Measurements from ENCODE around the gene CDK14.
"Not testable (repeated sequence)": the region's sequence is repeated elsewhere in the genome, so short reads cannot be mapped to it uniquely, and the experiment has no call there.

CDK14 gene

GRCh38 chr7:90717296-90718060 lies 121.4 kb downstream of the CDK14 start:
- H3K36me3 Mint-ChIP-seq (ENCODE audit: low read depth): no peaks in the 10 kb centered on the region
- H3K27ac Mint-ChIP-seq: no peak overlapping the region
- H3K27me3 Mint-ChIP-seq (ENCODE audit: low read depth): no peaks in the 10 kb centered on the region
- no peak for DNase-seq (ENCODE audit: low spot score)
- no peaks in the 10 kb centered on the region for H3K4me1 Mint-ChIP-seq (ENCODE audit: low read depth)
- H3K4me3 Mint-ChIP-seq: no peak overlapping the region
- no peaks in the 10 kb centered on the region for H3K9me3 Mint-ChIP-seq

GRCh38 chr7:90719155-90719554 lies 123.0 kb downstream of the CDK14 start:
- H3K36me3 Mint-ChIP-seq (ENCODE audit: low read depth): no peaks in the 10 kb centered on the region
- no peak overlapping the region for H3K27ac Mint-ChIP-seq
- no peak overlapping the region for H3K4me3 Mint-ChIP-seq
- no peaks in the 10 kb centered on the region for H3K9me3 Mint-ChIP-seq
- no peak for DNase-seq (ENCODE audit: low spot score)
- no peaks in the 10 kb centered on the region for H3K4me1 Mint-ChIP-seq (ENCODE audit: low read depth)
- no peaks in the 10 kb centered on the region for H3K27me3 Mint-ChIP-seq (ENCODE audit: low read depth)

GRCh38 chr7:90720984-90721760 lies 125.1 kb downstream of the CDK14 start:
- H3K36me3 Mint-ChIP-seq (ENCODE audit: low read depth): no peaks in the 10 kb centered on the region
- H3K27ac Mint-ChIP-seq: no peak overlapping the region
- no peak for DNase-seq (ENCODE audit: low spot score)
- H3K4me3 Mint-ChIP-seq: no peak overlapping the region
- no peaks in the 10 kb centered on the region for H3K27me3 Mint-ChIP-seq (ENCODE audit: low read depth)
- no peaks in the 10 kb centered on the region for H3K9me3 Mint-ChIP-seq
- H3K4me1 Mint-ChIP-seq (ENCODE audit: low read depth): no peaks in the 10 kb centered on the region

- DNase-seq (ENCODE audit: low spot score): no peak
- no peaks in the 10 kb centered on the region for H3K4me1 Mint-ChIP-seq (ENCODE audit: low read depth)
- no peak overlapping the region for H3K4me3 Mint-ChIP-seq
- no peak overlapping the region for H3K27ac Mint-ChIP-seq
- no peaks in the 10 kb centered on the region for H3K36me3 Mint-ChIP-seq (ENCODE audit: low read depth)
- no peaks in the 10 kb centered on the region for H3K9me3 Mint-ChIP-seq
- no peaks in the 10 kb centered on the region for H3K27me3 Mint-ChIP-seq (ENCODE audit: low read depth)
Observed at GRCh38 chr7:90721869-90722431, 125.8 kb downstream of the CDK14 start.

GRCh38 chr7:90723233-90723632 lies 127.1 kb downstream of the CDK14 start:
- no peak overlapping the region for H3K4me3 Mint-ChIP-seq
- no peaks in the 10 kb centered on the region for H3K9me3 Mint-ChIP-seq
- no peaks in the 10 kb centered on the region for H3K27me3 Mint-ChIP-seq (ENCODE audit: low read depth)
- no peak overlapping the region for H3K27ac Mint-ChIP-seq
- DNase-seq (ENCODE audit: low spot score): no peak
- H3K4me1 Mint-ChIP-seq (ENCODE audit: low read depth): no peaks in the 10 kb centered on the region
- no peaks in the 10 kb centered on the region for H3K36me3 Mint-ChIP-seq (ENCODE audit: low read depth)

- no peaks in the 10 kb centered on the region for H3K4me1 Mint-ChIP-seq (ENCODE audit: low read depth)
- no peaks in the 10 kb centered on the region for H3K36me3 Mint-ChIP-seq (ENCODE audit: low read depth)
- no peak overlapping the region for H3K27ac Mint-ChIP-seq
- H3K9me3 Mint-ChIP-seq: no peaks in the 10 kb centered on the region
- no peak for DNase-seq (ENCODE audit: low spot score)
- no peaks in the 10 kb centered on the region for H3K27me3 Mint-ChIP-seq (ENCODE audit: low read depth)
- no peak overlapping the region for H3K4me3 Mint-ChIP-seq
Observed at GRCh38 chr7:90723866-90724265, 127.7 kb downstream of the CDK14 start.

GRCh38 chr7:90726120-90726519 lies 130.0 kb downstream of the CDK14 start:
- DNase-seq (ENCODE audit: low spot score): no peak
- Mint-ChIP-seq H3K4me3 (no peak overlapping the region), H3K27me3 (ENCODE audit: low read depth) (no peaks in the 10 kb centered on the region), H3K36me3 (ENCODE audit: low read depth) (no peaks in the 10 kb centered on the region), H3K9me3 (peaks cover 6% of the 10 kb centered on the region), H3K27ac (no peak overlapping the region), H3K4me1 (ENCODE audit: low read depth) (no peaks in the 10 kb centered on the region)

- no peak overlapping the region for H3K27ac Mint-ChIP-seq
- no peaks in the 10 kb centered on the region for H3K4me1 Mint-ChIP-seq (ENCODE audit: low read depth)
- DNase-seq (ENCODE audit: low spot score): no peak
- no peak overlapping the region for H3K4me3 Mint-ChIP-seq
- peaks cover 8% of the 10 kb centered on the region for H3K9me3 Mint-ChIP-seq
- no peaks in the 10 kb centered on the region for H3K36me3 Mint-ChIP-seq (ENCODE audit: low read depth)
- H3K27me3 Mint-ChIP-seq (ENCODE audit: low read depth): no peaks in the 10 kb centered on the region
Observed at GRCh38 chr7:90726623-90727022, 130.5 kb downstream of the CDK14 start.

GRCh38 chr7:90727412-90727811 lies 131.3 kb downstream of the CDK14 start:
- H3K9me3 Mint-ChIP-seq: peaks cover 8% of the 10 kb centered on the region
- no peak for DNase-seq (ENCODE audit: low spot score)
- H3K4me3 Mint-ChIP-seq: no peak overlapping the region
- H3K4me1 Mint-ChIP-seq (ENCODE audit: low read depth): no peaks in the 10 kb centered on the region
- no peaks in the 10 kb centered on the region for H3K36me3 Mint-ChIP-seq (ENCODE audit: low read depth)
- no peak overlapping the region for H3K27ac Mint-ChIP-seq
- no peaks in the 10 kb centered on the region for H3K27me3 Mint-ChIP-seq (ENCODE audit: low read depth)

GRCh38 chr7:90728568-90728967 lies 132.4 kb downstream of the CDK14 start:
- peaks cover 8% of the 10 kb centered on the region for H3K9me3 Mint-ChIP-seq
- no peak overlapping the region for H3K27ac Mint-ChIP-seq
- H3K4me1 Mint-ChIP-seq (ENCODE audit: low read depth): no peaks in the 10 kb centered on the region
- no peak overlapping the region for H3K4me3 Mint-ChIP-seq
- H3K36me3 Mint-ChIP-seq (ENCODE audit: low read depth): no peaks in the 10 kb centered on the region
- no peaks in the 10 kb centered on the region for H3K27me3 Mint-ChIP-seq (ENCODE audit: low read depth)
- DNase-seq (ENCODE audit: low spot score): no peak

- not testable (repeated sequence) for H3K4me3 Mint-ChIP-seq; DNase-seq (ENCODE audit: low spot score); H3K36me3 Mint-ChIP-seq (ENCODE audit: low read depth); H3K4me1 Mint-ChIP-seq (ENCODE audit: low read depth); H3K27me3 Mint-ChIP-seq (ENCODE audit: low read depth); H3K27ac Mint-ChIP-seq
- peaks cover 11% of the 10 kb centered on the region for H3K9me3 Mint-ChIP-seq
Observed at GRCh38 chr7:90735611-90736280, 139.6 kb downstream of the CDK14 start.

GRCh38 chr7:90736316-90736715 lies 140.2 kb downstream of the CDK14 start:
- no peak overlapping the region for H3K27ac Mint-ChIP-seq
- no peaks in the 10 kb centered on the region for H3K36me3 Mint-ChIP-seq (ENCODE audit: low read depth)
- H3K27me3 Mint-ChIP-seq (ENCODE audit: low read depth): no peaks in the 10 kb centered on the region
- H3K4me3 Mint-ChIP-seq: no peak overlapping the region
- H3K9me3 Mint-ChIP-seq: peaks cover 6% of the 10 kb centered on the region
- H3K4me1 Mint-ChIP-seq (ENCODE audit: low read depth): no peaks in the 10 kb centered on the region
- no peak for DNase-seq (ENCODE audit: low spot score)

- Mint-ChIP-seq H3K4me1 (ENCODE audit: low read depth) (no peaks in the 10 kb centered on the region), H3K27me3 (ENCODE audit: low read depth) (no peaks in the 10 kb centered on the region), H3K36me3 (ENCODE audit: low read depth) (no peaks in the 10 kb centered on the region), H3K4me3 (no peak overlapping the region), H3K27ac (no peak overlapping the region), H3K9me3 (peaks cover 6% of the 10 kb centered on the region)
- no peak for DNase-seq (ENCODE audit: low spot score)
Observed at GRCh38 chr7:90736968-90737939, 141.1 kb downstream of the CDK14 start.
